H1 (cell line): Measurements from ENCODE around the gene SIM2. TPM values are rescaled to one million over a fixed set of nuclear protein-coding genes. Genes with fewer than 3 reads are reported as not detected.

ENCODE experiments used
- CTCF ChIA-PET: fragments of 300-600 bp; sonication (Branson Sonifier 250); formaldehyde crosslinking; loops from one replicate; lab custom pipeline; 2021; ENCODE audit not compliant: partially characterized antibody; lab: Charles Lee
- POLR2A ChIA-PET: fragments of 300-600 bp; sonication (Branson Sonifier 250); formaldehyde crosslinking; loops from one replicate; lab custom pipeline; 2021; ENCODE audit warnings: inconsistent platforms; ENCODE audit not compliant: partially characterized antibody; lab: Charles Lee
- DNase-seq, 2 experiments: peaks; one replicate each; pipeline versions ENCODE4 v3.0.0 to v3.0.0-alpha.2; 2010 to 2022; ENCODE audit warnings: low spot score in 2 of 2, low read depth in 1 of 2, mixed read lengths in 1 of 2
- FAIRE-seq: peaks from 2 replicates; lab custom pipeline; 2011; peaks lifted over from hg19 to GRCh38; lab: Jason Lieb, UNC
- H2AFZ ChIP-seq: 2 replicates; pipeline ENCODE4 v1.8.1; 2012; ENCODE audit warnings: low read length, inconsistent platforms
- H2AK5ac ChIP-seq: 2 replicates; pipeline ENCODE4 v1.6.1; 2013; ENCODE audit warnings: low read depth, low read length
- H2BK120ac ChIP-seq: replicated peaks from 2 replicates; pipeline ENCODE3; 2013; ENCODE audit warnings: low read depth, low read length, inconsistent platforms
- H2BK12ac ChIP-seq: 2 replicates; pipeline ENCODE4 v1.6.1; 2013; ENCODE audit warnings: low read depth, low read length
- H2BK15ac ChIP-seq: 2 replicates; pipeline ENCODE4 v1.6.1; 2013; ENCODE audit warnings: low read length
- H2BK20ac ChIP-seq: 2 replicates; pipeline ENCODE4 v1.6.1; 2013; ENCODE audit warnings: low read length
- H2BK5ac ChIP-seq: 2 replicates; pipeline ENCODE4 v1.6.1; 2013; ENCODE audit warnings: low read depth, low read length
- H3K14ac ChIP-seq: 2 replicates; pipeline ENCODE4 v1.6.1; 2013; ENCODE audit warnings: inconsistent platforms; ENCODE audit not compliant: insufficient read length
- H3K18ac ChIP-seq: 2 replicates; pipeline ENCODE4 v1.6.1; 2013; ENCODE audit warnings: low read length; ENCODE audit errors: extremely low read depth
- H3K23ac ChIP-seq: 2 replicates; pipeline ENCODE4 v1.6.1; 2013; ENCODE audit warnings: inconsistent platforms; ENCODE audit not compliant: insufficient read length
- H3K23me2 ChIP-seq: 2 replicates; pipeline ENCODE4 v1.6.1; 2013; ENCODE audit warnings: low read depth, low read length
- H3K27ac ChIP-seq: 2 replicates; pipeline ENCODE4 v1.6.1; 2011; ENCODE audit warnings: low read depth, low read length, inconsistent platforms
- H3K27me3 ChIP-seq, 4 experiments: replicated peaks in 1 of 4; 1 replicate in 1 of 4; 2 replicates in 3 of 4; pipeline versions ENCODE4 v1.6.1 to v1.8.1; 2011 to 2013; ENCODE audit warnings: low read length in 3 of 4, mild to moderate bottlenecking in 3 of 4, inconsistent platforms in 2 of 4, mixed read lengths in 2 of 4, moderate library complexity in 1 of 4; ENCODE audit not compliant: control insufficient read depth in 3 of 4, insufficient read depth in 3 of 4; ENCODE audit errors: extremely low read depth in 1 of 4
- H3K36me3 ChIP-seq, 4 experiments: 2 replicates each; pipeline versions ENCODE4 v1.6.1 to v1.8.1; 2011 to 2013; ENCODE audit warnings: mild to moderate bottlenecking in 4 of 4, low read length in 3 of 4, moderate library complexity in 2 of 4, control low read depth in 1 of 4, inconsistent platforms in 1 of 4; ENCODE audit not compliant: insufficient read depth in 4 of 4, control insufficient read depth in 2 of 4
- H3K4ac ChIP-seq: replicated peaks from 2 replicates; pipeline ENCODE3; 2013; ENCODE audit warnings: low read length, low read depth, mixed read lengths, inconsistent platforms; ENCODE audit not compliant: insufficient read length
- H3K4me1 ChIP-seq, 4 experiments: replicated peaks in 1 of 4; 1 replicate in 1 of 4; 2 replicates in 3 of 4; pipeline versions ENCODE4 v1.6.1 to v1.8.1; 2011 to 2013; ENCODE audit warnings: low read length in 3 of 4, inconsistent platforms in 2 of 4, mixed read lengths in 1 of 4; ENCODE audit not compliant: insufficient read depth in 4 of 4, control insufficient read depth in 3 of 4
- H3K4me2 ChIP-seq, 2 experiments: 2 replicates each; pipeline versions ENCODE4 v1.6.1 to v1.8.1; 2011 to 2013; ENCODE audit warnings: low read depth in 2 of 2, low read length in 2 of 2, control low read depth in 1 of 2, inconsistent platforms in 1 of 2, mild to moderate bottlenecking in 1 of 2; ENCODE audit not compliant: insufficient read depth in 1 of 2
- H3K4me3 ChIP-seq, 4 experiments: fragments of 200-600, 300-600 bp in 1 of 4; sonication (generic), shearing (Covaris generic), sonication (Bioruptor Twin) in 1 of 4; 2 replicates each; pipeline versions ENCODE4 v1.5.1 to v1.8.1; 2011 to 2016; ENCODE audit warnings: low read length in 4 of 4, low read depth in 3 of 4, control low read depth in 2 of 4, inconsistent platforms in 2 of 4, mild to moderate bottlenecking in 2 of 4, mixed read lengths in 1 of 4, moderate library complexity in 1 of 4; ENCODE audit not compliant: insufficient read depth in 2 of 4; ENCODE audit errors: extremely low read depth in 1 of 4
- H3K56ac ChIP-seq: replicated peaks from 2 replicates; pipeline ENCODE3; 2013; ENCODE audit warnings: low read depth, mild to moderate bottlenecking, mixed read lengths, low read length, inconsistent platforms; ENCODE audit not compliant: insufficient read length
- H3K79me1 ChIP-seq: 2 replicates; pipeline ENCODE4 v1.6.1; 2013; ENCODE audit warnings: low read depth, low read length, control low read depth
- H3K79me2 ChIP-seq, 2 experiments: 2 replicates each; pipeline versions ENCODE4 v1.6.1 to v1.8.1; 2012 to 2013; ENCODE audit warnings: low read length in 2 of 2, mild to moderate bottlenecking in 2 of 2, inconsistent platforms in 1 of 2; ENCODE audit not compliant: insufficient read depth in 2 of 2, control insufficient read depth in 1 of 2
- H3K9ac ChIP-seq, 4 experiments: replicated peaks in 1 of 4; 1 replicate in 1 of 4; 2 replicates in 3 of 4; pipeline versions ENCODE4 v1.6.1 to v1.8.1; 2011 to 2013; ENCODE audit warnings: low read depth in 3 of 4, low read length in 3 of 4, control low read depth in 2 of 4, mild to moderate bottlenecking in 2 of 4, moderate library complexity in 2 of 4, inconsistent platforms in 1 of 4; ENCODE audit errors: extremely low read depth in 1 of 4
- H3K9me3 ChIP-seq, 2 experiments: 2 replicates each; pipeline versions ENCODE4 v1.6.1 to v1.8.1; 2012 to 2013; ENCODE audit warnings: mild to moderate bottlenecking in 2 of 2, moderate library complexity in 2 of 2, control low read depth in 1 of 2, inconsistent platforms in 1 of 2, low read depth in 1 of 2, low read length in 1 of 2, mixed read lengths in 1 of 2; ENCODE audit not compliant: insufficient read depth in 2 of 2
- H4K20me1 ChIP-seq, 2 experiments: replicated peaks in 1 of 2; 2 replicates each; pipeline versions ENCODE3 to v1.8.1; 2011 to 2013; ENCODE audit warnings: inconsistent platforms in 2 of 2, low read length in 2 of 2, mild to moderate bottlenecking in 1 of 2; ENCODE audit not compliant: insufficient read depth in 2 of 2, control insufficient read depth in 1 of 2
- H4K5ac ChIP-seq: 2 replicates; pipeline ENCODE4 v1.6.1; 2013; ENCODE audit warnings: low read length, low read depth, mixed read lengths, inconsistent platforms; ENCODE audit not compliant: insufficient read length
- H4K8ac ChIP-seq: 2 replicates; pipeline ENCODE4 v1.8.0; 2013; ENCODE audit warnings: mild to moderate bottlenecking, moderate library complexity, low read length, inconsistent platforms; ENCODE audit not compliant: insufficient read depth; ENCODE audit errors: extremely low read depth
- H4K91ac ChIP-seq: replicated peaks from 2 replicates; pipeline ENCODE3; 2013; ENCODE audit warnings: low read length, mixed read lengths, inconsistent platforms; ENCODE audit not compliant: insufficient read length
- BACH1 ChIP-seq: IDR thresholded peaks from 2 replicates; pipeline ENCODE4 v1.6.1; 2012; ENCODE audit warnings: low read length, improper control_type of control experiment
- CTBP2 ChIP-seq: IDR thresholded peaks from 2 replicates; pipeline ENCODE4 v1.7.0; 2011; ENCODE audit warnings: borderline replicate concordance, mild to moderate bottlenecking, moderate library complexity, mixed read lengths, low read length; ENCODE audit not compliant: insufficient read depth, insufficient read length
- CTCF ChIP-seq, 3 experiments: IDR thresholded peaks; 1 replicate in 2 of 3; 2 replicates in 1 of 3; pipeline versions ENCODE4 v1.5.1 to v1.6.1; 2011; ENCODE audit warnings: low read length in 3 of 3, mild to moderate bottlenecking in 3 of 3, inconsistent platforms in 2 of 3, low read depth in 1 of 3, moderate library complexity in 1 of 3; ENCODE audit not compliant: insufficient read depth in 1 of 3; ENCODE audit errors: control extremely low read depth in 1 of 3
- JUN ChIP-seq: IDR thresholded peaks from 2 replicates; pipeline ENCODE4 v1.6.1; 2011; ENCODE audit warnings: low read depth, mild to moderate bottlenecking, improper control_type of control experiment, low read length
- JUND ChIP-seq: IDR thresholded peaks from 2 replicates; pipeline ENCODE4 v1.6.1; 2011; ENCODE audit warnings: mild to moderate bottlenecking, improper control_type of control experiment, low read length
- NRF1 ChIP-seq: IDR thresholded peaks from 2 replicates; pipeline ENCODE4 v1.6.1; 2011; ENCODE audit warnings: mild to moderate bottlenecking, low read depth, low read length, improper control_type of control experiment
- POLR2AphosphoS5 ChIP-seq: IDR thresholded peaks from 2 replicates; pipeline ENCODE4 v1.6.1; 2011; ENCODE audit warnings: low read depth, low read length
- SP2 ChIP-seq: IDR thresholded peaks from 2 replicates; pipeline ENCODE4 v1.6.1; 2012; ENCODE audit warnings: mild to moderate bottlenecking, low read length, inconsistent platforms
- SP4 ChIP-seq: IDR thresholded peaks from 2 replicates; pipeline ENCODE4 v1.6.1; 2012; ENCODE audit warnings: low read length, inconsistent platforms
- TAF7 ChIP-seq: optimal IDR thresholded peaks from 2 replicates; pipeline ENCODE3; 2011; ENCODE audit warnings: low read depth, mild to moderate bottlenecking, inconsistent platforms, low read length, moderate library complexity, borderline replicate concordance
- TBP ChIP-seq: IDR thresholded peaks from 2 replicates; pipeline ENCODE4 v1.6.1; 2011; ENCODE audit warnings: low read depth, low read length, improper control_type of control experiment
- TCF12 ChIP-seq: IDR thresholded peaks from 2 replicates; pipeline ENCODE4 v1.6.1; 2011; ENCODE audit warnings: low read depth, mild to moderate bottlenecking, low read length
- TEAD4 ChIP-seq: IDR thresholded peaks from 2 replicates; pipeline ENCODE4 v1.6.1; 2012; ENCODE audit warnings: low read depth, low read length, inconsistent platforms, mixed read lengths
- WGBS, 2 experiments: shearing (Covaris generic) in 1 of 2; methylation state at CpG; one replicate each; pipeline versions ENCODE4 v1.1.6 to v1.1.7; 2013 to 2015; ENCODE audit warnings: low lambda C conversion rate in 2 of 2, mixed read lengths in 2 of 2, inconsistent platforms in 1 of 2, low coverage in 1 of 2, missing lambda C conversion rate in 1 of 2; ENCODE audit not compliant: insufficient replicate concordance in 2 of 2, insufficient coverage in 1 of 2, insufficient read length in 1 of 2; ENCODE audit errors: extremely low coverage in 1 of 2, missing lambda C conversion rate in 1 of 2; 5-methylcytosine and 5-hydroxymethylcytosine counted together
- polyA plus RNA-seq, 7 experiments: library from polyadenylated mRNA; depleted of rRNA in 3 of 7; stranded (reverse) in 5 of 7; unstranded in 2 of 7; fragments of >200 nt in 5 of 7; fragments of 200-250 nt in 2 of 7; gene quantifications; 1 replicate in 5 of 7; 2 replicates in 1 of 7; 4 replicates in 1 of 7; pipeline versions ENCODE4 v1.2.1 to v1.2.3, GENCODE V29; 2011 to 2013; ENCODE audit warnings: missing spikeins in 2 of 7, mixed read lengths in 2 of 7
- total RNA-seq: library from RNA; stranded (reverse); fragmentation: NEBNext Ultra II Directional; extraction: Animal tissue kit (Norgen Biotek cat#: 25700); gene quantifications from 2 replicates; pipeline ENCODE4 v1.2.1, GENCODE V29; 2021

SIM2 gene
- total and polyA plus RNA-seq, 2 of the 8 experiments (the other 6 are each of a cell fraction or from before 2014, with no cell fraction given) = 0.05 to 0.26 TPM

- 94% methylated on average over 2 of the region's 2 CpGs; no CpG with 5 or more reads in 1 of the 2 experiments for WGBS, 2 experiments
- Histone ChIP-seq H3K9me3 (peaks cover 2 to 5% of the 10 kb centered on the region in 2 experiments; a peak in 1 of 4 replicates), H3K79me2 (no peaks in the 10 kb centered on the region), H2AFZ (no peak overlapping the region), H3K4me1 (no peaks in the 10 kb centered on the region; a peak in 2 of 7 replicates), H3K27ac (no peak overlapping the region), H3K79me1 (no peaks in the 10 kb centered on the region), H4K91ac (no peak overlapping the region), H2BK120ac (no peak overlapping the region), H4K8ac (no peak overlapping the region), H3K4me3 (no peak overlapping the region), H3K56ac (no peak overlapping the region), H3K23me2 (no peaks in the 10 kb centered on the region), H2AK5ac (no peak overlapping the region), H2BK20ac (no peak overlapping the region), H3K36me3 (no peaks in the 10 kb centered on the region), H2BK5ac (no peak overlapping the region), H4K5ac (no peak overlapping the region), H4K20me1 (no peaks in the 10 kb centered on the region), H3K14ac (no peak overlapping the region), H2BK15ac (no peak overlapping the region), H3K4me2 (no peak overlapping the region), H2BK12ac (no peak overlapping the region), H3K18ac (no peak overlapping the region), H3K27me3 (peaks cover 0 to 4% (median under 1%) of the 10 kb centered on the region in 4 experiments; a peak in 1 of 7 replicates), H3K23ac (no peak overlapping the region), H3K9ac (no peak overlapping the region), H3K4ac (no peak overlapping the region)
- DNase-seq (no peak), FAIRE-seq (no peak)
- ChIA-PET POLR2A (no interaction called here), CTCF (interaction anchor here (2.7 kb wide), 1 partner anchor 14 kb away, joined by 7 read pairs; no protein-coding TSS in a partner anchor)
- TF ChIP-seq SP4 = no peak
- no peak for TF ChIP-seq SP2
- TF ChIP-seq TAF7 = no peak
- TF ChIP-seq TCF12 = no peak
- no peak for TF ChIP-seq CTCF (IDR thresholded peaks at IDR 0.05; ENCODE audit: control extremely low read depth in 1 of 3, insufficient read depth in 1 of 3, low read depth in 1 of 3, low read length in 3 of 3)
- TF ChIP-seq BACH1 = no peak
- TF ChIP-seq NRF1 = no peak
- no peak for TF ChIP-seq TEAD4
- TF ChIP-seq JUN = no peak
- TF ChIP-seq JUND = no peak
- no peak for TF ChIP-seq TBP
- no peak for TF ChIP-seq CTBP2
- TF ChIP-seq POLR2AphosphoS5 = no peak
Measured at GRCh38 chr21:36678538-36678937, 20.4 kb upstream of the SIM2 start.
